NCI-H1694 treated with DMSO at 0.1 percent for 48 hours (cell line): ENCODE results near the gene SLC39A13.

Source experiments
- DNase-seq: peaks from one replicate; lab custom pipeline; 2025; lab: John Stamatoyannopoulos, UW

The SLC39A13 gene

DNA sequence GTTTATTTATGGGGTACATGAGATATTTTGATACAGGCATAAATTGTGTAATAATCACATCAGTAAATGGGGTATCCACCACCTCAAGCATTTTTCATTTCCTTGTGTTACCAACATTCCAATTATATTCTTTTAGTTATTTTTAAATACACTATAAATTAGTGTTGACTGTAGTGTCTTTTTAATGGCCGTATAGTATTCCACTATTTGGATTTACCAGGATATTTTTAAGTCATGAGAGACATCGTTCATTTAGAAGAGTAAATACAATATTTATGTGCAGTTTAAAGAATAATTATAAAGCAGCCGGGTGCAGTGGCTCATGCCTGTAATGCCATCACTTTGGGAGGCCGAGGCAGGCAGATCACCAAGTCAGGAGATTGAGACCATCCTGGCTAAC, 23.9 kb upstream of the SLC39A13 start:
- no peak for DNase-seq

DNA sequence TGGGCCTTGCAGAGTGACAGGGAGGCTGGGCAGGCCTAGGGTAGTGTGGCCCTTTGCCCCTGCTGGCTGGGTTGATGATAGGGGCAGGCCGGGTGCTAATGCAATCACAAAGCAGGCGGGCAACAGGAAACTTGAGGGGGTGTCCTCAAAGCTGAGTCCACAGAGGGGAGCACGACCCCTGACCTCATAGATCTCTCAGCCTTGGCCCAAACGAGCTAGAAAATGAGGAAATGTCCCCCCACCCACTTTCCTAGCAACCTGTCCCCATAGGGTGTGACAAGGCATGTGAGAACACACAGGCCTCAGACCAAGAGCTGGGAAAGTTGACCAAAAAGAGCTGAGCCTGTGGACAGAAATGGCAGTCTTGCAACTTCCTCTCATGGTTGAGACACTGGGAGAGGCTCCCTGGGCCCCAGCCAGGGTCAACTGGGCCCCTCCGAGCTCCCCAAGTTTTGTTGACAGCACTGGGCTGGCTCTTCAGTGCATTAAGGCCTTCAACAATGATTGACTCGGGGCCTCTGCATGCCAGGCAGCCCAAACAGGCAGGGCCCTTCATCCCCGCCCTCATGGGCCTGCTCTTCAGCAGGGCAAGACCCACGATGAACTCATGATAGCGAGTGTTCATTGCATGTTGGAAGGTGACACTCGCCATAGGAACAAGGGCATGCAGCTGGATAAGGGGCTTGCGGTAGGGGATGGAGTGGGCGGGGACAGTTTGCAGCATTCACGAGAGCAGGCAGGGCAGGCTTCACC, 20.3 kb upstream of the SLC39A13 start:
- no peak for DNase-seq

DNA sequence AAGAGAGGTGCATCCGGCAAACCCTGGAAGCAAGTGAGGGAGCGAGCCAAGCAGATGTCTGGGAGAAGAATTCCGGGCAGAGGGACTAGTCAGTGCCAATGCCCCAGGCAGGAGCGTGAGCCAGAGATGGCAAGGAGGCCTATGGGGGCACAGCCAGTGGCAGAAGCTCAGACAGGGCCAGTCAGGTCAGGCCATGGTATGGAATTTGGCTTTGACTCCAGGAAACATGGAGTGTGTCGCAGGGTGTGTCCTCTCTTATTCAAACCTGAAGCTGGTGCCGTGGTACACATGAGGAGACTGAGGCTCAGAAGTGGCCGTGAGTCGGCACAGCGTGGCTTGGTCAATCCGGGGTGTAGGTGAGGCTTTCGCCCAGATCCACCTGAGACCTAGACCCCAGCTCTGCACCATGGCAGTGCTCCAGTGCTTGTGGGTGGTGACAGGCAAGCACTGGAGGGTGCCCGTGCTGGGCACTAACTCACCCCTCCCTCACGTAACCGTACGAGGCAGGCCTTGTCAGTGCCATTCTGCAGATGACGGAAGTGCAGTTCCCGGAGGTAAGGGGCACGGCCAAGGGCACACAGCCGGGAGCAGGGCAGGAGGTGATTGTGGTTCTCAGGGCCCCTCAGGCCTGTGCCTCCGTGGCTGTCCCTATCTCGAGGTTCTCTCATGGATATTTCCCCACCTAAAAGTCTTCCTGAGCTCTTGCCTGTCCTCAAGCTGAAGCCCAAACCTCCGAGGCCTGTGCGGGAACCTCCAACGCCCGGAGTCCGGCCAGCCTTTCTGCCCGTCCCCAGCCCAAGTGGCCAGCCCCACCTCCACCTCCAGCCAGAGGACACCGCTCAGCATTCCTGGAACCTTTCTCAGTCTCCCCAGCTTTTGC, 19.5 kb upstream of the SLC39A13 start:
- DNase-seq: no peak

- no peak for DNase-seq
These were observed 18.6 kb upstream of the SLC39A13 start for GRCh38 chr11:47389577-47390421.

- no peak for DNase-seq
These were observed 18.0 kb upstream of the SLC39A13 start for GRCh38 chr11:47390422-47390760.

GRCh38 chr11:47391077-47391583, 17.3 kb upstream of the SLC39A13 start:
- DNase-seq: no peak

GRCh38 chr11:47391711-47392432, 16.5 kb upstream of the SLC39A13 start:
- DNase-seq: no peak

DNA sequence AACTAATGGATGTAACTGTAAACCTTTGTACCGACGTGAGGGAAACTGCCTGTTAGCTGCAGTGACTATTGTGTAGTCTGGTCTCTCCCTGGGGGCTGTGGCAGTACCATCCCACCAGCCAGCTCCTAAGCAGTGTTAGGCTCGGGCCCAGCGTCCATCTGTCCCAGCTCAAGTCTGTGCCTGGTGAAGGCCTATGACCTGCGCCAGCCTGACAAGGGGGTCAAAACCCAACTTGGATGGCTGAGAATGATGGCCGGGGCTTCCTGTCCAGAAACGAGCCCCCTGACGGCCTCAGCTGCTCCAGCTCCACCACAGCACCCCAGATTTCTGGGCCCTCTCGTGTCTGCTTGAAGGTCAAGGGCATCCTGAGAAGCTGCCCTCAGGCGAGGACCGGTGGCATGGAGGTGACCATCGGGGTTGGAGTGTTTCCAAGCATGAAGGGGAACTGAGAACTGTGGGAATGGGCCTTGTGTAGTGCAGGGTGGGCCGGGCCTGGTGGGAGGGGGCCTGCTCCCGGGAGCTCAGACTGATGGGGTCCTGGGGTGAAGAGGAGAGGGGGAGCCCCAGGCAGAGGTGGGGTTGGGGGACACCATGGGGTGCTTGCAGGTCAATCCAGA, 15.7 kb upstream of the SLC39A13 start:
- no peak for DNase-seq

DNA sequence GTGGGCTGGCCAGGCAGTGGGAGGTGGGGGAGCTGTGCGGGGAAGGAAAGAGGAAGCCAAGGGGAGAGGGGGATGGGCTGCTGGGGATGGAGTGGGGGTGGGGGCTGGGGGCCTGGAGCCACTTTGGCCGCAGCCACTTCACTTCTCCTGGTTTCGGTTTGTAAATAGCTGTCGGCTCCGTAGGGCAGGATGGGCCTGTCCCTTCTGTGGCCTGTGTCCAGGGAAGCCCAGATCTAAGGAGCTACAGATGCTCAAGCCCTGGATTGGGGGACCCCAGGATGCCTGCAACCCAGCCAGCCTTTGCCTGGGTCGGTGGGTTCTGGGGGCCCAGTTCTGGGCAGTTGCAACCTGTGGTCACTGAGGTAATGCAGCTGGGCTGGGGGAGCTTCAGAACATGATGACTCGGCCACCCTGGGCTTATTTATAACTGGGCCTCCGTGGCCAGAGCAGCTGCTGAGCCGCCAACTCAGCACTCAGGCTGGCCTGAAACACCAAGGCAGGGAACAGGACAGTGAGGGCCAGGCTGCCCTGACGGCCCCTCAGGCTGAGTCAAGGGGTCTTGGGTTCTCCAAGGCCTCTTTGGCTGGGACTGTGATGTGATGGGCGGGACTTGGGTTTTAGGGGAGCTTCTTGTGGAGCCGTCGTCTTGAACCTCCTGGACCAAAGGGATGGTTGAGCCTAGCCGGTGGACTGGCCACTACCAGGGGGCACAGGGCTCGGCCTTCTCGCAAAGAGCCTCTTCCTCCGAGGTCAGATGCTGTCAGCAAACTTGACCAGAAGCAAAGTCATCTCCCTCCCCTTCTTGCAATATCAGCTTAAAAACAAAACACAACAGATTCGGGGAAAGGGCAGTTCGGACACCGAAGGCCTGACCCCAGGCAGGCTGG, 15.0 kb upstream of the SLC39A13 start:
- no peak for DNase-seq

- no peak for DNase-seq
These were observed 14.4 kb upstream of the SLC39A13 start for GRCh38 chr11:47394050-47394321.

DNA sequence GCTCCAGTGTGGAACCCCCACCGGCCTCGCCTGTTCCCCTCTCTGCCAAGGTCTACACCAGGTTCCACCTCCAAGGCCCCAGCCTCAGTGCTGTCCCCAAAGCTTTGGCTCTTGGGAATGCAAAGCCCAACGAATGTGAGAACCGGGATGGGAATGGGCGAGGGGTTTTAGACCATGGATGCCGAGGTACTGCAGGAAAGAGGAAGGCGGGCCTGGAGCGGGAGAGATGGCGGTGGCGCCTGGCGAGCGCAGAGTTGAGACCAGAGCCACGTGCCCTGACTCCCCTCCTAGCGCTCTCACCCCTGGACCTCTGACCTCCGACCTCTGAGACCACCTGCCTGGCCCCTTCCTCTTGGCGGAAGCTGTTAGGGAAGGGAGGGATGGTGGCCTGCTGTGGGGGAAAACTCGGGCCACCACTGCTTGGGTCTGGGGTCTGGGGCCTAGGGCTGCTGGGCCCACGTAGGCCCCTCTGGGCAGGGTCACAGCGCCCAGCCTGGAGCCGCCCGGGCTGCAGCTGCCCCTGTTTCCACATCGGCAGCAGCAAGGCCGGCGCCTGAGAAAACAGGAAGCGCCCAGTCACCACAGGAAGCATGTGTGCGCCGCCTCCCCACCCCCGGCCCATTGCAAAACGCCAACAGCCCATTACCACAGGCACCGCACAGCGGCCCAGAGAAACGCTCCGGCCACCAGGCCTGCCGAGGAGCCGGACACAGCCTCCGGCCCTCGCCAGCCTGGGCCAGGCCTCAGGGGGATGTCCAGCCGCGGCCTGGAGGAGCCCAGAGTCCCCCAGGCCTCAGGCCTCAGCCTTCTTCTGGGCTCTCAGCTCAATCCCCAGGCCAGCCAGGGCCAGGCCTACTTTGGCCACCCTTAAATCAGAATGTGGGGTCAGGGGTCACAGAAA, 13.8 kb upstream of the SLC39A13 start:
- DNase-seq: no peak

GRCh38 chr11:47395223-47396048, 13.0 kb upstream of the SLC39A13 start:
- no peak for DNase-seq

- DNase-seq: no peak
These were observed 12.4 kb upstream of the SLC39A13 start for GRCh38 chr11:47396049-47396320.

DNA sequence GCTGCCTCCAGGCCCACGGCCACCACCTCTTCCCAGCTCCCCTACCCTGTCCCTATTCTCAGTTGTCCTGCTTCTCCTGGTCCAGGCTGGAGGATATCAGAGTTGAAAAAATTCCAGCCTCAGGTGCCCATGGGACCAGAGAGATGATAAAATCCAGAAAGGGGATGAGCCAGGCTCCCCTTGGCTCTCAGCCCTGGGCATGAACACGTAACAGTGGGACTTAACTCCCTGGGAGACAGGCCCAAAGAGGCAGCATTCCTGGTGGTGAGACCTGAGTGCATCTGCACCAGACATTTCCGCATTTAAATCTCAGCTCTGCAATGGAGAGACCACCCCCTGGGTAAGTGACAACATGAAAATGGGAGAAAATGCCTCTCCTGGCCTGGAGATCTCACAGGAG, 10.4 kb upstream of the SLC39A13 start:
- DNase-seq: no peak

DNA sequence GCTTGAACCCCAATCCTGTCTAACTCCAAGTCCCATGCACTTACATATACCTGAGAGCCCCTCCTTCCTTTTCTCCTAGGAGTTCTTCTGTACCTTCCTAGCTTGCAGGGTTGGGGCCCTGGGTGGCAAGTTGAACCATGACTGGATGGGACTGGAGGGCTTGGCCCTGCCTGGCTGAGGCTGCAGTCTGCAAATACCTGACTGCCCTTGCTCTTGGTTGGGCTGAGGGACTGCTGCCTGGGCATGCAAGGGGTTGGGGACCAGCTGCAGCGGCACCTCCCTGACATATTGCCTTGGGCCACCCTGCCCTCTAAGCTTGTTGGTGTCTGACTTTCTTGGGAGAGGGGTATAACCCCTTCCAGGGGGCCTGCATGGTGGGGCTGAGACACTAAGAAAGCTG, 9.8 kb upstream of the SLC39A13 start:
- no peak for DNase-seq

- DNase-seq: no peak
These were observed 8.3 kb upstream of the SLC39A13 start for GRCh38 chr11:47399860-47400767.

GRCh38 chr11:47400768-47401279, 7.6 kb upstream of the SLC39A13 start:
- DNase-seq: no peak
